Measurements from ENCODE around the gene ZNF516.
"Not testable (repeated sequence)": the region's sequence is repeated elsewhere in the genome, so short reads cannot be mapped to it uniquely, and the experiment has no call there.

The ZNF516 gene

DNA sequence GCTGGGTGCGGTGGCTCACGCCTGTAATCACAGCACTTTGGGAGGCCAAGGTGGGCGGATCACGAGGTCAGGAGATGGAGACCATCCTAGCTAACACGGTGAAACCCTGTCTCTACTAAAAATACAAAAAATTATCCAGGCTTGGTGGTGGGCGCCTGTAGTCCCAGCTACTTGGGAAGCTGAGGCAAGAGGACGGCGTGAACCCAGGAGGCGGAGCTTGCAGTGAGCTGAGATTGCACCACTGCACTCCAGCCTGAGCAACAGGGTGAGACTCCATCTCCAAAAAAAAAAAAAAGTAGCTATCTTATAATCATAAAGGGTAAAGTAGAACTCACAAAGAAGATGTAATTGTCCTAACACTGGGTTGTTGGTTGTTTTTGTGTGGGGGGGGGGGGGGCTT lies 21.5 kb downstream of the ZNF516 start:
- not testable (repeated sequence) for DNase-seq

- no peak for DNase-seq
These were observed 22.2 kb downstream of the ZNF516 start for GRCh38 chr18:76472829-76473228.

- DNase-seq = no peak
These were observed 23.4 kb downstream of the ZNF516 start for GRCh38 chr18:76471593-76471992.

DNA sequence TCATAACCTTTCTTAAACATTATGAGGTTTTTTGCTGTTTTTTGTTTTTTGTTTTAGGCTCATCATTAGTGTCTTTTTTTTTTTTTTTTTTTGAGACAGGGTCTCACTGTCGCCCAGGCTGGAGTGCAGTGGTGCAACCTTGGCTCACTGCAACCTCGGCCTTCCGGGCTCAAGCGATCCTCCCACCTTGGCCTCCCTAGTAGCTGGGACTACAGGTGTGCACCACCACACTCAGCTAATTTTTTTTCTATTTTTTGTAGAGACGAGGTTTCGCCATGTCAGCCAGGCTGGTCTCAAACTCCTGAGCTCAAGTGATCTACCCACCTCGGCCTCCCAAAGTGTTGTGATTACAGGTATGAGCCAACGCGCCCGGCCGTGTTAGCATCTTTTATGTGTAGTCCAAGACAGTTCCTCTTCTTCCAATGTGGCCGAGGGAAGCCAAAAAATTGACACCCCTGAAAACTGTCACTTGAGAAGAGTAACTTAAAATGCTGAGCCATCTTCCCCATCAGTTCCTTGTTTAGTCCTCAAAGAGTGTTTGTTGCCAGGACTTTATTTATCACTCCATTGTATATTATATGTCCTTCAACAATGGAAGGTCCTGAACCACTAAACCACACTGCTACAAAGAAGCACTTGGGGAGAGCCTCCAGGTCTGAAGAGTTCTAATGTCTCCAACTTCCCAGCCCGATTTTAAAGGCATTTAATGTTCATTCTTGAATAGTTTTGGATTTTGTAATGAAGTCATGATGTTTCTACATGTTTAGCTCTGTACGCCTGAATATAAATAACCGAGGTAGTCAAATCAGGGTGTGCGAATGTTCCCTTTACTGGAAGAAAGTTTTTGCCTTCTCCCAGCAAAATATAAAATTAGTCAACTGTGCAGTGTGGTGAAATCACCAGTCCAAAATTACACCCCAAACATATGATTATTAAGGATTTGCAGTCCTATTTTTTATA lies 26.4 kb downstream of the ZNF516 start:
- no peak for DNase-seq

DNA sequence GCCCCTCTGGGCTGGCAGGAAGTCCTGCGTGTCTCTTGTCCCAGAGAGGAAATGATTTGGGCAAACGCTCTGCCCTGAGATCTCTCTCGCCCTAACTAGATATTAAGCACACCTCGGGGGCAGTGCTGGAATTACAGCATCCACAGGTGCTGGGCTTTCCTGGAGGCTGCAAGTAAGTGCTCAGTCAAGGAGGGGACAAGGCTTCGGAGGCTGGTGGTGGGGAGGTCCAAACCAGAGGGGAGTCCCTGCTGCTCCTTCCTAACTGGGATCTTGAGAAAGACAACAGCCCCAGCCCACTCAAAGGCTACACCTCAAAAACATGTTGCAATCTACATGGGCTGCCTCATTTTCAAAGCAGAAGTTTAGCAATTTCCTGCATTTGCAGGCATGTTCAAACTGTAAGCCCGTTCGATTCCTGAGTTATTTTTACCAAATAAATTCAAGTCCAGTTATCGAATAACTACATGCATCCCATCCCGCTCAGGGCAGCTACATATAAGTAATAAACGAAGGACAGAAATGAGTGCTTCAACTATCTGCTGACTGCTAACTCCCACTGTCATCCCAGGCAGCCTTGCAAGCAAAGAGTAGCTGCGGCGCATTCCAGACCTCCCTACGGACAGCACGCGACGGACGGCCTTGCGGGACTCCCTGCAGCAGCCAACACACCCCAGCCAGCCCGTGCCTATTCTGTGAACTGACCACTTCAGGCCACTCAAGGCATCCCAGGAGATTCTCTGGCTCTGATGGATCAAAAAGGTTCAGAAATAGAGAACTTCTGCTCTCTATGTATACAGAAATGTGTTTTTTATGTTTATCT lies 27.5 kb downstream of the ZNF516 start:
- DNase-seq = no peak

DNA sequence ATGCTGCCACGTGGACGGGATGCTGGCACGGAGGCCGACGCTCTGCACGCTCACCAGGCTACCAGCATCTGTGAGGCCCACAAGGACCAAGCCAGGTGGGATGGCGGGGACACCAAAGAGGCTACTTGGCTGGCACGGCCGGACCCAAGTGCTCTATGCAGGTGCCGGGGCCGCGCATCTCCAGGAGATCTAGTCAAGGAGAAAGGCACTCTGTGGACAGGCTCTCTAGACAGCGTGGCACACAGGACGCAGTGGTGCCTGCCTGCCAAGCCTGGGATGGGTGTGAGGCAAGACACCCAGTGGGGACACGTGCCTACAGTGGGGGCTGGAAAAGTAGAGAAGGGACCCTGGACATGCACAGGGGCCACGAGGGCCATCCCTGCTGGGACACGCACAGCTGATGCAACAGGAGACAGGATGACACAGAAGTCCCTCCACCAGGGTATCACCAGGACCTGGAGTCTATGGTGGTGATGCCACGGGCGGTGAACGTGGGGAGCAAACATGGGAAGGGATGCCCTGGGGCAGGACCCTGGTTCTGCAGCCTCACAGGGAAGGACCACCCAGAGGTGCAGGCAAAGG lies 28.5 kb downstream of the ZNF516 start:
- DNase-seq = no peak

DNA sequence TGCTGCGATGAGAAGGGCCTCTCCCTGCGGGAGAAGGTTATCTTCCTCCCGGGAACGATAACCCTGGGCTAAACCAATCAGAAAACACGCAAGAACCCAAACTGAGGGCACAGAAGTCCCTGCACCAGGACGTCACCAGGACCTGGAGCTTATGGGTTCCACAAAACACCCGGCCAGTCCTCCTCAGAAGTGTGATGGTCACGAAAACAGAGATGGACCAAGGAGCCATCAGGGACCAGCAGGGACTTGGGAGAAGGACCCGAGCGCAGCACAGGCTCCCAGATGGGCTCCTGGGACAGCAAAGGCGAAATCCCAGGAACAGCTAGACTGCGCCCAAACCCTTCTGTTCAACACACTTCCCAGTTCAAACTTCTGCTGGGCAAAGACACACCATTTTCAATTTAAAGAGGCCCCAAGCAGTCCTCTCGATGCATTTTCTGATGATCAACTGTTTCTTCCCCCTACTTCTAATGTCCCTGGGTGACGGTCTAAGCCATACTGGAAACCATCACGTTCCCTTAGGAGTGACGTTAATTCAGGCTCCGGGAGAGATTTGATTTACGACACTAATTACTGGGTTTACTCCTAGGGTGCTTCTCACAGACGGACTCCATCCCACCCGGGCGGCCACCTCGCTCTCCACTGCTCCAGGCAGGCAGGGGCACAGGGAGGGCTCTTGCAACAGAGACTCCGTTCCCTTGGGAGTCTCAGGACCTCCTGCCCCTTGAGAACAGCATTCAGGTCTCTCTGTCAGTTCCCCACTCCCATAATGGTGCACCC lies 29.2 kb downstream of the ZNF516 start:
- DNase-seq = no peak

DNA sequence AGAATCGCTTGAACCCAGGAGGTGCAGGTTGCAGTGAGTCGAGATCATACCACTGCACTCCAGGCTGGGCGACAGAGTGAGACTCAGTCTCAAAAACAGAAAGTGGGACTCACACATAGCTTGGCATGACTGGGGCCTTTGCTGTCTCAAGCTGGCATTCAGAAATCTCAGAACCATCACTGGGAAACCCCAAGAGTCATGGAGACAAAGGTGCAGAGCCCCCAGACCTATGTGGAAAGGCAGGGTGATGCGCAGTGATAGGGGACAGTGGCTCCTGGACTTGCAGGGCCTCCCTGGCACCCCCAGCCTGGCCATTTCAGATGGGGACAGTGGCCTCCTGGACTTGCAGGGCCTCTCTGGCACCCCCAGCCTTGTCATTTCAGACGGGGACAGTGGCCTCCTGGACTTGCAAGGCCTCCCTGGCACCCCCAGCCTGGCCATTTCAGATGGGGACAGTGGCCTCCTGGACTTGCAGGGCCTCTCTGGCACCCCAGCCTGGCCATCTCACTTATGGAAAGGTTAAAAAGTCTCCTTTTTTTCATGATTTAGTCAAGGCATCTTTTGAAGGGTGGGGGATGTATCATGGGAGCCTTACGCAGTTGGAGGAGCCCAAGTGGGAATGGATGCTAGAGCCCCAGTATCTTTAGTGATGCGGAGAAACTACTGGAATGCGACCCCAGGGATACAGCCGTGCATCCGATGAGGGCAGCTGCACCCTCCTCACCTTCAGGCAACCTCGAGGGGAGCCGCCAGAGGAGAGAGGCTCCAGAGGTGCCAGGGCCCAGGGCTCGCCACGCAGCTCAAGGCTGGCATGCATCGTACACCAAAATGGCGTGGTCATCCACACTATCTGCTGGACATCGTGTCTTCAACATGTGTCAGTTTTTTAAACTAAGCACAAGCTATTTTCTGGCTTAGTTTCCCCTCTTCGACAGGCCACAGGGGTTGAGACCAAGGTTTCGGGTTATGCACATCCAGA lies 30.5 kb downstream of the ZNF516 start:
- DNase-seq = no peak

- no peak for DNase-seq
These were observed 31.2 kb downstream of the ZNF516 start for GRCh38 chr18:76463872-76464271.

GRCh38 chr18:76463358-76463757 lies 31.7 kb downstream of the ZNF516 start:
- no peak for DNase-seq

- DNase-seq = no peak
These were observed 32.7 kb downstream of the ZNF516 start for GRCh38 chr18:76462326-76462694.

GRCh38 chr18:76461692-76462325 lies 33.2 kb downstream of the ZNF516 start:
- no peak for DNase-seq

- no peak for DNase-seq
These were observed 33.9 kb downstream of the ZNF516 start for GRCh38 chr18:76461148-76461547.

DNA sequence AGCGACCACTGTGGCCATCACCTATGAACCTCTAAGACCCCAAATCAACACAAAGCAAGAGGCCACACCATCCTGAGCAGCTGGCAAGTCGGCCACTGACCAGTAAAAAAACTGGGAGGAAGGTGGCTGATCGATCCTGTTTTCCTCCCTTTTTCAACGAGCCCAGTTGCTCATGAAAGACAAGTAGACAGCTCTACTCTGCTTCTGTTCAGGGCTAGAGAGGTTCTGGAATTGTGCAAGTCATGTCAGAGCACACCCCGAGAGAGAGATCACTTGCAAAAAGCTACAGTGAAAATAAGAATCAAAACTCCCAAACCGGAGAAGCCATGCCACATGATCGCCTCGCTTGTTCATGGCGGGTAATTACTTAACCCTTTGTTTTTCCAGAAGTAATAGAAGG lies 34.6 kb downstream of the ZNF516 start:
- DNase-seq = no peak

DNA sequence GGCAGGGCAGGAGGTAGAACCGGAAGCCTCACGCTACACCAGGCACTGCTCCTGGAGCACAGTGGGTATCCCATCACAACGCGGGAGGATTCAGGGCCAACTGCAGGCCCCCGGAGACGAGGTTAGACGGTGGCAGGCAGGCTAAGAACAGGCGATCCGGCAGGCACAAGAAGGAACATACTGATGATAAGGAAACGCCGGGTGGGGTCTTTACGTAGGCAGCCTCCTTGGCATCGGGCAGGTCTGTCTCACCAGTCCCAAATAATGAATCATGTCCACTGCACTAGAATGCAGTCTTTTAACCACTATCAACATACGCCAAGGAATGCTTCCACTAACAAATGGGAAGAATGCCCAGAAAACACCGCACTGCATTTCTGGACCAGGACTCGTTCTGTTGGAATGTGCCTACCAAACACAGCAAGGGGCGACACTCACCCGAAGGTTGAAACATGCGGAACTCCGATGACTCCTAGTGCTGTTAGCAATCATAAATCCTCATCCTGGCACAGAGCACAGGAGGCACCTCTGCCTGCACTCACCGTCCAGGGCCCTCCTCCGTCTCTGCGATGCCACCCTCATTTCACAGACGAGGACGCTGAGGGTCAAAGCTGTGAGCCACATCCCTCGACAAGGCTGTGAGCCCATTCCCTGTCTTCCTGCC lies 35.2 kb downstream of the ZNF516 start:
- DNase-seq = no peak

- DNase-seq = no peak
These were observed 35.7 kb downstream of the ZNF516 start for GRCh38 chr18:76459312-76459686.

DNA sequence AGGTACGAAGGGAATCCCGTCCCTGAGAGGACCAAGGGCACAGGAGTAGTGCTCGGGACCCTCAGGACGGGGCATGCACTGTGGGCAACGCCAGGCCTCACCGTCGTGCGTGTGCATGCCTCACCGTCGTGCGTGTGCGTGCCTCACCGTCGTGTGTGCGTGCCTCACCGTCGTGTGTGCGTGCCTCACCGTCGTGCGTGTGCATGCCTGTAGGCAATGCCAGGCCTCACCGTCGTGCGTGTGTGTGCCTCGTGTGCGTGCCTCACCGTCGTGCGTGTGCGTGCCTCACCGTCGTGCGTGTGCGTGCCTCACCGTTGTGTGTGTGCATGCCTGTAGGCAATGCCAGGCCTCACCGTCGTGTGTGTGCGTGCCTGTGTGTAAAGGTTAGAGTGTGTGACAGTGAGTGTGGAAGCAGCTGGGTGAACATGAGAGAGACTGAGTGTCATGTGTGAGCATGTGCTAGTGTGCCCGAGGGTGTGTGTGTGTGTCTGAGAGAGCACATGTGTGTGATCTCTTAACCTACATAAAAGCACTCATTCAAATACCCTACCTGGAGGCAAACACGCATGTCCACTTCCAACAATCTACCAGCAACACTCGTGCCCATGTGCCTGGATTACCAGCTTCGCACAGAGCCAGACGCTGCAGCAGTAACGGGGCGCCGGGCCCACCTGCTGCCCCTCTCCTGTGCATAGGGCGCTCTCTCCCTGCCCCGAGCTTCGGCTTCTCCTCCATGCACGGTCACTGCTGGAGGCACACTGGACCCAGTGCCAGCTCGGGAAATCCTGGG lies 36.3 kb downstream of the ZNF516 start:
- DNase-seq = no peak

- no peak for DNase-seq
These were observed 37.1 kb downstream of the ZNF516 start for GRCh38 chr18:76457957-76458356.
